B cell (primary cell): ENCODE measurements around the gene NEK8.

Source experiments
- CTCF ChIP-seq: fragments of 200-600 bp; IDR thresholded peaks from one replicate; pipeline ENCODE4 v1.8.0; 2022; ENCODE audit warnings: antibody characterized with exemption, mild to moderate bottlenecking
- EZH2 ChIP-seq: IDR thresholded peaks from 2 replicates; pipeline ENCODE4 v1.6.1; 2012; ENCODE audit warnings: borderline replicate concordance, low read depth, mild to moderate bottlenecking, moderate library complexity, low read length; ENCODE audit not compliant: insufficient read depth, poor library complexity, severe bottlenecking

- TF ChIP-seq CTCF: no peak
- TF ChIP-seq EZH2: no peak
Measured at GRCh38 chr17:28719021-28719433, 9.6 kb upstream of the NEK8 start.
